ENCODE data around the gene DPY30.

The DPY30 gene

DNA sequence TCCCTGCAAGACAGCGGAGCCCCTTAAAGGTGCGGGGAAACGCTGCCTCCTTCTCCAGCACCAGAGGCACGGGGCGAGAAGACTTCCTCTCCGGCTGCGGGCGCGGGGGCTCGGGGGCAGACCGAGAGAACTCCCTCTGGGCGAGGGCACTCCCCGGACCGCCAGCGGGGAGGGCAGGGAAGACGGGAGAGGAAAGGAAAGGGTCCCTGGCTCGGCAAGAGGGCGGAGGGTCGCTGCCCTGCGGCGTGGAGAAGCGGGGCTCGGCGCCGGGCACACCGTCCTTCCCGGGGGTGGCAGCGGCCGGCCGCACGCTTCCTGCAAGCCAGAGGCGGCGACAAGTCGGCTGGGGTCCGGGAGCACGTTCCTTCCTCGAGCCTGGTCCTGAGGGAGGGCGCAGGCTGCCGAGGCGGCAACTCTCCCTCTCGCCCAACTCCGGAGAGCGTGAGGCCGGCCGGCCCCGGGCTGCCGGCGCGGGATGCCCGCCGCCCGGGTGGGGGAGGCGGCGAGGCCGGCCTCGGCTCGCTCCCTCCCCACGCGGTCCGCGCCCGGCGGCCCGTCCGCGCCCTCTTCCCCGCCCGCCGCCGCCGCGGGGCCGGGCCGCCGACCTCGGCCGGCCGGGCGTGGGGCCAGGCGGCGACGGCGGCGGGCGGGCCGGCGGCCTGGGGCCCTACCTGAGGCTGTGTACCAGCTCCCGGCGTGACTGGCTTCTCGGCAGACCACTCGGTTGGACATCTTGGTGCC is 29.9 kb downstream of the DPY30 start:
- DNase-seq, result peak; percentile 21

DNA sequence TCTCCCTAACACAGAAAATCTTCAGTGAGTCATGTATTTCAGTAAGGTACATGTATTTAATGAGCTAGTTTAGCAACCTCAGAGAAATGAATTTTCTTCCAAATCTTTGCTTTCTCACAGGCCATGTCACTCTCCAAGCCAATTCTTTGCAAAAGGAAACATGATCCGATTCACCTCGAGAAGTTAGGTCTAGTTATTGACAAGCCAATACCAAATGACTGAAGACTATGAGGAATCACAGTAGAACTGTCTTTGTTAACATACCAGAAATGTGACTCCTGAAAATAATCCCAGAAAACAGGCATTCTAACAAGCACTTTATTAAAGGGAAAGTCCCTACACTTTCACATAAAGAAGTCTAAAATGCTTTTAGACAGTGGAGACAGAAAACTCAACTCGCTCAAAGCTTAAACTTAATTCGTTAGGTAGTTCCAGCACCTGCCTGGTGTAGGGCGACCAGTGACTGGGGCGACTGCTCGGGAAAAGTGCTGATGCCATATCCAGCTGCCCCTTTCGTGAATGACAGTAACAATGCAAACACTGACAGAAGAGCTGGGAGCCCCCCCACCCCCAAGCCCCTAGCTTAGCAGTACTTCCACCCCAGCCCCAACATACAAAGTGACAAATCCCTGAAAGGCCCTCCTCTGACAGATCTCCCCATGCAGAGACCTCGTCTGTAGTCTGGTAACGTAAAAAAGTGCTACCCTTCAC is 30.6 kb downstream of the DPY30 start:
- no peak for DNase-seq

DNA sequence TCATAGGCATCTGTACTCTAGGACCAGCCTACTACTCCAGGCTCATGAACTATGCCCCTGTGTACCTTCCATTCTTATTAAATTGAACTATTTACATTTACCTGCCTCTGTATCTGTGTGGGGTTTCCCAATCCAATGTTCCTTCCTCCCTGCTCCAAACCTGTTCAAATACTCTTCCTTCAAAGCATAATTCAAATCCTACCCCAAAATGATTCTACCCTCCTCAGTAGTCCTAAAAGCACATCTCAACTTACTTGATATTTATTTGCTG is 32.5 kb downstream of the DPY30 start:
- DNase-seq, result no peak

DNA sequence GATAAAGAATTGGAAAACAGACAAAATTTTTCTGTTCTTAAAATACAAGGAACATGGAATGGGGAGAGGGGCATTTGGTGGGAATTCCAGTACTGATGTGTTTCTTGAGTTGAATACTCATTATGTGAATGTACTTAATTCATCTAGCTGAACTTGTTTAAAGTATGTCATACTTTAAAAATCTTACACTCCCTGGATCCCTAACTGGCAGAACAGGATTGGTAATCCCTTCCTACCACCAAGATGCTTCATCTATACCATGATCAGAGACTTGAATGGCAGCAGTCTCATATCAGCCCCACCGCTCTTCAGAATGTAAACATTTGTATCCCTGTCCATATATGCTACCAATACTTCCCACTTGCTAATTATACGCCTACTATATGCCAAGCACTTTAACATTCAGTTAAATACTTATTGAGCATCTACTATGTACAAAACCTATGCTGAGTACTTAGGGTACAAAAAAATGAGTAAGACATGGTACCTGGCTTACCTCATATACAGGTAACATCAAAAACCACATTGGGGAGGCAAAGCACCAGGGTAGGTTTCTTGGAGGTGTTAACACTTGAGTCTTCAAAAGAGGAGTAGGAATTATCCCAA is 34.1 kb downstream of the DPY30 start:
- no peak for DNase-seq

DNA sequence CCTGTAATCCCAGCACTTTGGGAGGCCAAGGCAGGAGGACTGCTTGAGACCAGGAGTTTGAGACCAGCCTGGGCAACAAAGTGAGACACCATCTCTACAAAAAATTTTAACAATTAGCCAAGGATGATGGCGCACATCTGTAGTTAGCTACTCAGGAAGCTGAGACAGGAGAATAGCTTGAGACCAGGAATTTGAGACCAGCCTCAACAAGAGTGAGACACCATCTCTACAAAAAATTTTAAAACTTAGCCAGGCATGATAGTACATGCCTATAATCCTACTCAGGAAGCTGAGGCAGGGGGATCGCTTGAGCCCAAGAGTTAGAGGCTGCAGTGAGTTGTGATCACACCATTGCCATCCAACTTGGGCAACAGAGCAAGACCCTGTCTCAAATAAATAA is 35.8 kb downstream of the DPY30 start:
- DNase-seq, result no peak

DNA sequence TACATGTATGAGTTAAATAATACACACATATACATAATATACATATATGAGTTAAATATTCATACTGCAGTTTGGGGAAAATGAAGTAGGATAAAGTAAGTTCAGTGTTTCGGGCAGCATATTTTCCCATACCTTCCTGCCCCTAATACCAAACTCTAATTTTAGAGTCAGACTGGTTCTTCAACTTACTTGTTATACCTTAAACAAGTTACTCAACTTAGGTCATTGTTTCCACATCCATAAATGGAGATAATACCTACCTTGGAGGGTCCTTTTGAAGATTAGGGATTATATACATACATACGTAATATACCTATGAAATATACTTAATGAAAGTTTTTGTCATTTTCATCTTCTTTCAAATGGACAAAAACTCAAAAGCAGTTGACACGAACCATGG is 37.2 kb downstream of the DPY30 start:
- no peak for DNase-seq

DNA sequence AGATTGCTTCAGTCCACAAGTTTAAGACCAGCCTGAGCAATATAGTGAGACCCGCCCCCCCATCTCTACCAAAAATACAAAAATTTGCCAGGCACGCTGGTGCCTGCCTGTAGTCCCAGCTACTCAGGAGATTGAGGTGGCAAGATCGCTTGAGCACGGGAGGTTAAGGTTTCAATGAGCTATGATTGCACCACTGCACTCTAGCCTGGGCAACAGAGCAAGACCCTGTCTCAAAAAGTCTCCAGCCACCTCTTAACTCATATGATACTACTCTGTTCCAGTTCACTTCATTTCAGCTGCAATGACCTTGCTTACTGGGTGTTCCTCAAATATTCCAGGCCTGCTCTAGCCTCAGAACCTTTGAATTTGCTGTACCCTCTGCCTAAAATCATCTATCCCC is 40.2 kb downstream of the DPY30 start:
- no peak for DNase-seq

DNA sequence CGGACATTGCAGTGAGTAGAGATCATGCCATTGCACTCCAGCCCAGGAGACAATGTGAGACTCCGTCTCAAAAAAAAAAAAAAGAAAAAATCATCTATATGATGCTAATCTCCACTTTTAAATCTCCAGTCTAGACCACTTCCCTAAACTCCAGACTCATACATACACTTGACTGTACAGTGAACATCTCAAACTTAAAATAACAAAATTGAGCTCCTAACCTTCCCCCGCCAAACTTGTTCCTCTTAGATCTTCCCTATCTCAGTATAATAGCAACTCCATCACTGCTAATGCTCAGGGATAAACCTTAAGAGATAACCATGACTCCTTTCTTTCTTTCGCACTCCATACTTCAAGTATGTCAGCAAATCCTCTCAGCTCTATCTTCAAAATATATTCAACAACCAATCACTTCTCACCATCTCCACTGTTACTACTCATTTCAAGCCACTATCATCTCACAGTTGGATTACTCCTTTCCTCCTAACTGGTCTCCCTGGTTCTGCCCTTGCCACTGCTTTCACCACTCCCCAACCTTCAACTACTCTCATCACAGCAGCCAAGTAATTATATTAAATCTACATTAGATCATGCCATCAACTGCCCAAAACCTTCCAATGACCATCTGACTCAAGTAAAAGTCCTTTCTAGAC is 40.7 kb downstream of the DPY30 start:
- no peak for DNase-seq

DNA sequence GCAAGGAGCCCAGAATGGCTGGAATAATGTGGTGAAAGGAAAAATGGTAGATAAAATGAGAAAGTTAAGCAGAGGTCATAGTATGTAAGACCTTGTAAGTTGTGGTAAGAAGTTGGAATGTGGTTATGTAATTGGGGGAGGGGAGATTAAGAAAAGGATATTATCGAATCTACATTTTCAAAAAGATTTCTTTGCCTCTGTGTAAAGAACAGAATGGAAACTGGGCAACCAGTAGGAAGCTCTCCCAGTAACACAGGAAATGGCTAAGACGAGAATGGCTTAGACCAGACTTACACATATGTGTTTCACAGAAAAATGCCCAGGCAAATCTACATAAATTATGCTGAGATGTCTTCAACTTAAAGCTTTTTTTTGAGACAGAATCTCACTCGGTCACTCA is 42.0 kb downstream of the DPY30 start:
- DNase-seq, result no peak

DNA sequence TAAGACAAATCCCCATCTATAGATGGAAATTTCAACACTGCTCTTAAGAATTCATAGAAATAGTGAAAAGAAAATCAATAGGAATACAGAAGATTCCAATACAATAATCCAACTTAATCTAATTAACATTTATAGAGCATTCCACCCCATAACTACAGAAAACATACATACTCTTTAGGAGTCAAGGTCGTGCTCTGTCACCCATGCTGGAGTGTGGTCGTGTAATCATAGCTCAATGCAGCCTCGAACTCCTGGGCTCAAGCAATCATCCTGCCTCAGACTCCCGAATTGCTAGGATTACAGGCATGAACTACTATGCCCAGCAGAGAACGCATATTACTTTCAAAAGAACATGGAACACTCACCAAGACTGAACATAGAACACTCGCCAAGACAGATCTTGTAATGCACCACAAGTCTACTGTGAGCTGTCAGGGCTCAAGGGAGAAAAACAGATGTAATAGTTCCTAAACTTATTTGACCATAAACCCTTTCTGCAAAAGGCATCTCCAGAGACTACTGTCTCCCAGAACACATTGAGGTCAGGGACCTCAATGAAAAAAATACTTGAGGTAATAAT is 42.9 kb downstream of the DPY30 start:
- no peak for DNase-seq

DNA sequence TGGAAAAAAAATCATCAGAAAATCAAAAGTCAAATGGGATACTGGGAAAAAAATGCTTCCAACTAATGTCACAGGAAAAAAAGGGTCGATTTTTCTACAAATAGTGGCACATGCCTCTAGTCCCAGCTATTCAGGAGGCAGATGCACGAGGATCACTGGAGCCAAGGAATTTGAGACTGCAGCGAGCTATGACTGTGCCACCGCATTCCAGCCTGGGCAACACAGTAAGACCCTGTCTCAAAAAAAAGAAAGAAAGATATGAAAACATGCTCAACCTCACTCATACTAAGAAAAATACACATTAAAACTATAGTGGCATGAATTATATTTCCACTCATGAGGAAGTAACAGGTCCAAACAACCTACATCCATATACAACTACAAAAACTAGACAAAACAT is 46.7 kb downstream of the DPY30 start:
- DNase-seq, result no peak

DNA sequence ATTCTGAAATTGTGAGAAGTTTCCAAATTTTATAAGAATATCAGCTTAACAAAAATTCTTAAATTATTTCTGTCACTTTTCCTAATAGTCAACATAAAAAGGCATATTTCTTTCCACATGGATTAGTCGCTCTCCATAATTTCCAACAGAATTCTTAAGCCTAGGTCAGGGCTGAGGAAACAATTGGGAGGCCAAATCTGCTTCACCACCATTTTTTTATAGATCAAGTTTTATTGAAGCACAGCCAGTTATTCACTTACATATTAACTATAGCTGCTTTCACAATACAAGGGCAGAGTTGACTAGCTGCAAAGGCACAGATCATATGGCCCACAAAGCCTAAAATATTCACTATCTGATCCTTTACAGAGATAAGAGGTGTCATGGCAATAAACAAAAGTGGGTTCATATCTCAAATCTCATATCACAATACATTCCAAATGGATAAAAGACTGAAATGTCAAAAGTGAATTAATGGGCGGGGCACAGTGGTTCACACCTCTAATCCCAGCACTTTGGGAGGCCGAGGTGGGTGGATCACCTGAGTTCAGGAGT is 47.5 kb downstream of the DPY30 start:
- no peak for DNase-seq

DNA sequence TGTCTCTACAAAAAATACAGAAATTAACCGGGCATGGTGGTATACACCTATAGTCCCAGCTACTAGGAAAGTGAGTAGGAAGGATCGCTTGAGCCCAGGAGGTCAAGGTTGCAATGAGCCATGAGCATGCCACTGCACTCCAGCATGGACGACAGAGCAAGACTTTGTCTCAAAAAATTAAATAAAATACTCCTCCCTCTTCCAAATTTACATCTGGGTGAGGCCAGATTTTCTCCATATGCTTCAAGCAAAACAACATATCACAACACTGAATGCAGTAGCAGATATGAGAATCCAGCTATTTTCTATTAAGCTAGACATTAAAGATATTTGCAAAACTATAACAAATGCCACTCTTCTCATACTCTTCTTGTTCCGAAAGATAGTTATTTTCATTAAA is 49.7 kb downstream of the DPY30 start:
- no peak for DNase-seq

DNA sequence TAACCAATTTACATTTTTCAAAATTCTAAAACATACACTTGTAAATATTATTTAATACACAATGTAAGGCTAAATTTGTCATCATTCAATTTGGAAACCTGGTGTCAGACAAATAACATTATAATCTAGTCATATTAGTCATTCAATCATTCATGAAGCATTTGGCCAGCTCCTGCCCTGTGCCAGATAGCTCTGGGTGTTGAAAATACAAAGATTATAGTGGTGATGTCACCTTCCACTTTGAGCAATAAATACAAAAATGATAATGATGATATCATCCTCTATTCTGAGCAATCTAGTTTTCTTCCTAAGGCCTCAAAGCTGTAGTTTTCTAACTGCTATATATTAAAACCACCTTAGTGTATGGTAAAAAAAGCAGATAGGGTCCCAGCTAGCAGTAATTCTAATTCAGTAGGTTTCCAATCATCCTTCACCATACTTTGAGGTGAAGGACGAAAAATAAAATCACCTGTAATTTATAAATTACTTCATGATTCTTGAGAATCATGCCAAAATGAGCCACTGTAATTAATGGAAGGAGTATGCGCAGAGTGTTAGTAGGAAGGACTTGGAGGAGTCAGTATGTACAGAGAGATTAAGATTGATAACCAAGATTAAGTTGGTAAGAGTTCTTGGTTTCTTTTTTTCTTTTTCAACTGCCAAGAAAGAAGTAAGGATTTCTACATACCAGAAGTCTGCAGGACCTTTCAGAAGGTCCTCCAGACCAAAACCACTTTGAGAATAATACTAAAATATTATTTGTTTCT is 52.0 kb downstream of the DPY30 start:
- no peak for DNase-seq

DNA sequence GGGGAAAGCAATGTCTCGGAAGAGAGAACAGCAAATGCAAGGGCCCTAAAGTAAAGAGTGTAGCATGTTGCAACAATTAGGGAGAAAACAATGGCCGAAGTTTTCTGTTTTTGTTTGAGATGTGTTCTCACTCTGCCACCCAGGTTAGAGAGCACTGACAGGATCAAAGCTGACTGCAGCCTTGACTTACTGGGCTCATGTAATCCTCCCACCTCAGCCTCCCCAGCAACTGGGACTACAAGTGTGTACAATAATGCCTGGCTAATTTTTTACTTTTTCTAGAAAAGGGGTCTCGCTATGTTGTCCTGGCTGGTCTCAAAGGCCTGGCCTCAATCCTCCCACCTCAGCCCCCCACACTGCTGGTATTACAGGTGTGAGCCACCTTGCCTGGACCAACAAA is 52.7 kb downstream of the DPY30 start:
- no peak for DNase-seq

DNA sequence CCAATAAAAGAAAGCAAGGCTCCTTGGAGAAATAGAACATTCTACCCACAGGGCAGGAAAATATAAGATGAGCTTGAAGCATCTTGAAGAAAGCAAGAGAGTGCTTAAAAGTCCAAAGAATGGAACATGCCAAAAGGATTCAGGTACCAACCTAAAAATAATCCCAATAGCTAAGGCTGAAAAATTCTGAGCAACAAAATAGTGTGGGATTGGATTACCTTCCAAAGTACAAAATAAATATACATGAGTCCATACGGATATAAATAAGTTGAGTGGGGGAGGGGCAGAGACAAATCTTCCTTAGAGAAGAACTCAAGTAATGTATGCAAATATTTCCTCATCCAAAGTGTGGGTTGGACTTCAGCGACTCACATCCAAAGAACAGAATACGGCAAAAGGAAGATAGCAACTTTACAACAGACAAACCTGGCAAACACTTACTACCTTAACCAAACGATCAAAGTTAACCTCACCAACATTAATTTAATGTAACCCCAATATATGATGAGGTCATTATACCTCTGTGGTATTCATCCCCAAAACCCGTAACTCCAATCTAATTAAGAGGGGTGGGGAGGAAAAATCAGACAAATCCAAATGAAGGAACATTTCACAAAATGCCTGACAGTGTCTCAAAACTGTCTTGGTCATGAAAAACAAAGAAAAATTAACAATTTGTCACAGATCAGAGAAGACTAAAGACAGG is 55.7 kb downstream of the DPY30 start:
- DNase-seq, result no peak

DNA sequence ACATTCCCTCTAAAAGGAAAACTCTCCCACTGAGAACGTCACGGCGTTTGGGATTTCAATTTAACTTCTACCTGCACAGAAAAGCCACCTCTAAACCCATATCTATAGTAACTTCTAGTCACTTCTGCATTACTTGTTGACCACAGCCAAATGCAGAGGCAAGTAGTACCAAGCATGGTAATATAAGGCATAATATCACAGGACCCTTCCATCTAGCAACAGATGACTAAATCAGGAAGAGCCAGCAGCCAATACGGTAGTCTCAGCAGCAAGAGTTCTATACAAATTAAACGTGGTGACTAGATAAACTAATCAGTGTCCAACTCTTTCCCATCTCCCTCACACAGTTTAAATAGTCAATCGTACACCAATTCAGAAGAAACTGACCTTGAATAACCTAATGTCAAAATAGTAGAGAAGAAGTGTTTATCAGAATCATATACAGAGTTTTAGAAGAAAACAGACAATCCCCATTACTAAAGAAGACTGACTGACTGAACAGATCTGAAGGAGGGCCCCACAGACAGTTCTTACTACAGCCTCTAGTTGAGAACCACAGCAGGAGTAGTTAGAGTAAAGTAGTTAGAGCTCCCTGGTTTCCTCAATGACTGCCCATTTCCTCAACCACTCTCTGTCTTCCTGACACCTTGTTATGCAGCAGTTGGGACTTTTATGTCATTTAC is 58.8 kb downstream of the DPY30 start:
- peak; percentile 27 for DNase-seq

DNA sequence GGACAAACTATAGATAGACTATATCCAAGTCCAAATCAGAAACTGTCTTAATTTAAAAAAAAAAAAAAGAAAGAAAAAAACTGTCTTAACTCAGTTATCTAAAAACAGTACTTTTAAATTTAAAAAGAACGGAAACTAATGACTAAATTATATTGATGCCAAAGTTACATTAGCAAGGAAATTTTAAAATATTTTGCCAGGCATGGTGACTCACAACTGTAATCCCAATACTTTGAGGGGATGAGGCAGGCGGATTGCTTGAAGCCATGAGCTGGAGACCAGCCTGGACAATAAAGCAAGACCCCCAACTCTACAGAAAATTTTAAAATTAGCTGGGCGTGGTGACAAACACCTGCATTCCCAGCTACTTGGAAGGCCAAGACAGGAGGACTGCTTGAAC is 59.6 kb downstream of the DPY30 start:
- no peak for DNase-seq

DNA sequence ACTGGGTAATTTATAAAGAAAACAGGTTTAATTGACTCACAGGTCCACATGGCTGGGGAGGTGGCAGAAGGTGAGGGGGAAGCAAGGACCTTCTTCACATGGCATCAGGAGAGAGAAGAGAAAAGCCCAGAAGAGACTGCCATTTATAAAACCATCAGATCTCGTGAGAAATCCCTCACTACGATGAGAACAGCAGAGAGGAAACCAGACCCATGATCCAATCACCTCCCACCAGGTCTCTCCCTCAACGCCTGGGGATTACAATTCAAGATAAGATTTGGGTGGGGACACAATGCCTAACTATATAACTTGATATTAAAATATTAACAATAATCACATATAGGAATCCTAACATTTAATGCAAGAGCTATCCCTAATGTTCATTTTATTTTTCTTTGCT is 60.6 kb downstream of the DPY30 start:
- no peak for DNase-seq

DNA sequence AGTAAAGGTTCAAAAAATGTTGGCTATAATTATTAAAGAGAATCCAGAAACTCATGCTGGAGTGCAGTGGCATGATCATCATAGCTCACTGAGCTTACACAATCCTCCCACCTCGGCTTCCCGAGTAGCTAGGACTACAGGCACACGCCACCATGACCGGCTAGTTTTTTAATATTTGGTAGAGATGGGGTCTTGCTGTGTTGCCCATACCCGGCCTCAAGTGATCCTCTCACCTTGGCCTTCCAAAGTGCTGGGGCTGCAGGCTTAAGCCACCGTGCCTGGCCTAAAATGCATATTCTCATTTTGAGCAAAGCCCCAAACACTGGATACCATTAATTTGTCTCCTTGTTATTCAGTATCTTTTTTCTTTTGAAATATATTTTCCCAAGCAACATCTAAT is 61.2 kb downstream of the DPY30 start:
- DNase-seq, result no peak
